Islet of Langerhans (tissue), 1 donor: ENCODE data around the gene ZNF280B.
"Not testable (repeated sequence)": the region's sequence is repeated elsewhere in the genome, so short reads cannot be mapped to it uniquely, and the experiment has no call there.

Experiments
- FAIRE-seq: peaks from one replicate; lab custom pipeline; 2011; peaks lifted over from hg19 to GRCh38; lab: Jason Lieb, UNC

ZNF280B gene

DNA sequence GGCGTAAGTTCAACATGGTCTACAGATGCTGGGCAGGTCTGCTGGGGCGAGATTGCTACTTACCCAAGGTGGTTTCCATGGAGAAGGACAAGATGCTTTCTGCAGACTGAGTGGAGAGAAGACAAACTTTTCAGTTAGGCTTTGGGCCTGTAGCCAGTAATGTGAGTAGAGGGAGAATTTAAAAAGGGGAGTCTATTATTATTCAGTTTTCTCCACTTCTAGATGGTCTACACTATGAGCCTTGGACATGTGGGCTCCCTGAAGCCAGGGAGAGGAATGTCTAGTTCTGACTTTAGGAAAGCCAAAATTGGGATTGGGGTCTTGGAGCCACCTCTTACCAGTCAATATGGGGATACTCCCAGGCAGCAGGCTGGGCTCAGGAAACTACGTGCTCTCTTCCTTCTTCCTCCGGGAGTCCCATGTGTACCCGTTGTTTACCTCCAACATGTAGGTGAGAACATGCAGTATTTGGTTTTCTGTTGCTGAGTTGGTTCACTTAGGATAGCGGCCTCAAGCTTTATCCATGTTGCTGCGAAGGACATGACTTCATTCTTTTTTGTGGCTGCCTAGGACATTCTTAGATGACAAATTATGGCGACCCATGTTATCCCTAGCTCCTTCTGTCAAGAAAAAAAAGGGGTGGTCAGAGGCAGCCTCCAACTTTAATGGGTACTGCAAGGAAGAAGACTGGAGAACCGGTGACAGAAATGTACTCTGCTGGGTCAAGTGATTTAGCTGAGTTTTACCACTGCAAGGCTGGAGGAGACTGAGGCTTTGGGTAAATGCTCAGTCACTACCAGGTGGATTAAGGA, 26.3 kb upstream of the ZNF280B start:
- no peak for FAIRE-seq

- no peak for FAIRE-seq
These were observed 25.3 kb upstream of the ZNF280B start for GRCh38 chr22:22533863-22534262.

DNA sequence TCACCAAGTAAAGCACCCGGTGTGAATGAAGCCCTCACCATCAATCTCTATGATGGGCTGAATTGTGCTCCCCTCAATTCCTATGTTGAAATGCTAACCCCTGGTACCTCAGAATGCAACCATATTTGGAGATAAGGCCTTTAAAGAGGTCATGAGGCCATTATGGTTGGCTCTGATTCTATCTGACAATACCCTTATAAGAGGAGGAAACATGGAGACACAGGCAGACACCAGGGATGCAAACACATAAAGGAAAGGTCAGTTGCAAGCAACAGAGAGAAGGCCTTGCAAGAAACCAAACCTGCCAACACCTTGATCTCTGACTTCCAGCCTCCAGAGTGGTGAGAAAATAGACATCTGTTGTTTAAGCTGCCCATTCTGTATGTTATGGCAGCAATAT, 24.9 kb upstream of the ZNF280B start:
- no peak for FAIRE-seq

DNA sequence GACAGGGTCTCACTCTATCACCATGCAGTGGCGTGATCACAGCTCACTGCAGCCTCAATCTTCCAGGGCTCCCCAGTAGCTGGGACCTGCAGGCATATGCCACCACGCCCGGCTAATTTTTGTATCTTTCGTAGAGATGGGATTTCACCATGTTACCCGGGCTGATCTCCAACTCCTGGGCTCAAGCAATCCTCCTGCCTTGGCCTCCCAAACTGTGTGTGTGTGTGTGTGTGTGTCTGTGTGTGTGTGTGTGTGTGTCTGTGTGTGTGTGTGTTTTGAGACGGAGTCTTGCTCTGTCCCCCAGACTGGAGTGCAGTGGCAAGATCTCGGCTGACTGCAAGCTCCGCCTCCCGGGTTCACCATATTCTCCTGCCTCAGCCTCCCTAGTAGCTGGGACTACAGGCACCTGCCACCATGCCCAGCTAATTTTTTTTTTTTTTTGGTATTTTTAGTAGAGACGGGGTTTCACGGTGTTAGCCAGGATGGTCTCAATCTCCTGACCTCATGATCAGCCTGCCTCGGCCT, 24.1 kb upstream of the ZNF280B start:
- not testable (repeated sequence) for FAIRE-seq

GRCh38 chr22:22531770-22532546, 23.4 kb upstream of the ZNF280B start:
- no peak for FAIRE-seq

GRCh38 chr22:22528780-22529179, 20.2 kb upstream of the ZNF280B start:
- no peak for FAIRE-seq

DNA sequence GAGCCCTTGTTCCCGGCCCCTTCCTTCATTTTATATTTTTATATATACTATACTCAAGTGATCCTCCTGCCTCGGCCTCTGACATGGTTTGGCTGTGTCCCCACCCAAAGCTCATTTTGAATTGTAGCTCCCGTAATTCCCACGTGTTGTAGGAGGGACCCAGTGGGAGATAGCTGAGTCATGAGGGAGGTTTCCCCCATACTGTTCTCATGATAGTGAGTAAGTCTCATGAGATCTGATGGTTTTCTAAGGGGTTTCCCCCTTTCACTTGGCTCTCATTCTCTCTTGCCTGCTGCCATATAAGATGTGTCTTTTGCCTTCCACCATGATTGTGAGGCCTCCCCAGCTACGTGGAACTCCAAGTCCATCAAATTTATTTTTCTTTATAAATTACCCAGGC, 18.8 kb upstream of the ZNF280B start:
- no peak for FAIRE-seq

DNA sequence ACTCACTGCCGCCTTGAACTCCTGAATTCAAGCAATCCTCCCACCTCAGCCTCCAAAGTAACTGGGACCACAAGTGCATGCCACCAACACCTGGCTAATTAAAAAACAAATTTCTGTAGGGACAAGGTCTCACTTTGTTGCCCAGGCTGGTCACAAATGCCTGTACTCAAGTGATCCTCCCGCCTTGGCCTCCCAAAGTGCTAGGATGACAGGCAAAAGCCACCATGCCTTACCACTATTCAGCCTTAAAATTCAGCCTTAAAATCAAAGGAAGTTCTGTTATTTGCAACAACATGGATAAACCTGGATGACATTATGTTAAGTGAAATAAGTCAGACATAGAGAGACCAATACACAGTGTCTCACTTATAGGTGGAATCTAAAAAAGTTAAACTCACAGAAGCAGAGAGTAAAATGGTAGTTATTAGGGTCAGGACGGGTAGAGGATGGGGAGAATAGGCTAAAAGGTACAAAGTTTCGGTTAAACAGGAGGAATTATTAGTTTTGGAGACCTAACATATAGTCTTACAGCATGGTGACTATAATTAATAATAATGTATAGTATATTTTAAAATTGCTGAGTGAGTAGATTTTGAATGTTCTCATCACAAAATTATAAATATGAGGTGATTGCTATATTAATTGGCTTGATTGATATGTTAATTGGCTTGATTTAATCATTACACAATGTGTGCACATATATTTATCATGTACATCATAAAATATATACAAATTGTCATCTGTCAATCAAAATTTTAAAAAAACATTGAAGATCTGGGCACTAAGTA, 17.8 kb upstream of the ZNF280B start:
- FAIRE-seq: no peak

DNA sequence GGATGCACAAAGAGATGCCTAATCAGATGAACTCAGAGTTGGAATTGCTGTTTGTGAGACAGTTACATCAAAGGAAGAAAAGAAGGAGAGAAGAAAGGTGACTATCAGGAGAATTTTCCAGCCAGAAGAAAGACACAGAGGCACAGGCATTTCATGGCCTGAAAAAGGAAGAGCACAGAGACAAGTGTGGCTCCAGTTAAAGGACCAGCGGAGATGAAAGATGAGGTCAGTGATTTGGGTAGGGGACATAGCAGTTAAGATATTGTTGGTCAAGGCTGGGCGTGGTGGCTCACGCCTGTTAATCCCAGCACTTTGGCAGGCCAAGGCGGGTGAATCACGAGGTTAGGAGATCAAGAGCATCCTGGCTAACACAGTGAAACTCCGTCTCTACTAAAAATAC, 15.0 kb upstream of the ZNF280B start:
- no peak for FAIRE-seq

- no peak for FAIRE-seq
These were observed 13.1 kb upstream of the ZNF280B start for GRCh38 chr22:22521631-22522030.

GRCh38 chr22:22520667-22521602, 12.4 kb upstream of the ZNF280B start:
- no peak for FAIRE-seq

GRCh38 chr22:22520020-22520656, 11.6 kb upstream of the ZNF280B start, which contains the start of gene ZNF280A:
Gene ZNF280A, minus strand, starts transcription at chr22:22520270. Its CDS starts 4,640 bp downstream, at chr22:22515630.
- FAIRE-seq: no peak

GRCh38 chr22:22519591-22519990, 11.0 kb upstream of the ZNF280B start:
- no peak for FAIRE-seq

DNA sequence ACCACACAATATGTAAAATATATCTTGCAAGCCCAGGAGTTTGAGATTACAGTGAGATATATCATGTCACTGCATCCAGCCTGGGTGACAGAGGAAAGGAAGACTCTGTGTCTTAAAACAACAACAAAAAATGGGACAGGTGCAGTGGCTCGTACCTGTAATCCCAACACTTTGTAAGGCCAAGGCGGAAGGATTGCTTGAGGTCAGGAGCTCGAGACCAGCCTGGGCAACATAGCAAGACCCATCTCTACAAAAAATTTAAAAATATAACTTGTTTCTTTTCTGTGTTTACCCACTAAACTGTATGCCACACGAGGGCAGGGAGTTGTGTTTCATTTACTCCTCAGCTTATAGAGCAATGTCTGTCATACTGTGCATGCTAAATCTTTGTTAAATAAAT, 8.4 kb upstream of the ZNF280B start:
- no peak for FAIRE-seq

- FAIRE-seq: no peak
These were observed 7.3 kb upstream of the ZNF280B start for GRCh38 chr22:22515890-22516289.

GRCh38 chr22:22514431-22514830, 5.9 kb upstream of the ZNF280B start:
- not testable (repeated sequence) for FAIRE-seq

- FAIRE-seq: no peak
These were observed 5.1 kb upstream of the ZNF280B start for GRCh38 chr22:22513619-22514018.

DNA sequence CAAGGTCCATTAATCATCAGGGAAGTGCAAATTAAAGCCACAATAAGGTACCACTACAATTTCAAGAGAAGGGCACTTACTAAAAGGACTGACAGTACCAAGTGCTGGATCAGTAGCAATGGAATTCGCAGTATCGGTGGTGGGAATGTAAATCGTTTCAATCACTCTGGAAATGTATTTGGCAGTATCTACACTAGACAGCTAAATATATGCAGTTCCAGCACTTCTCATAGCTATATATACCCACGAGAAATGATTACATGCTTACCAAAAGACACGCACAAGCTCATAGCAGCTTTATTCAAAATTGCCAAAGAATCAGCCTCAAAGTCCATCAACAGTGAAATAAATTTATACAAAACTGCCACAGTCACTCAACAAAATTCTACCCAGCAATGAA, 4.4 kb upstream of the ZNF280B start:
- no peak for FAIRE-seq

GRCh38 chr22:22510833-22511232, 2.3 kb upstream of the ZNF280B start:
- not testable (repeated sequence) for FAIRE-seq

- FAIRE-seq: not testable (repeated sequence)
These were observed 1.4 kb upstream of the ZNF280B start for GRCh38 chr22:22509912-22510311.
